GM23248 (cell line): Measurements from ENCODE around the gene ZNF212.

Source experiments
- EZH2 ChIP-seq: fragments of 200-600 bp; sonication (generic); IDR thresholded peaks from 2 replicates; pipeline ENCODE4 v1.6.1; 2018; ENCODE audit warnings: antibody characterized with exemption, mild to moderate bottlenecking; ENCODE audit not compliant: insufficient read depth, poor library complexity, severe bottlenecking
- EZH2phosphoT487 ChIP-seq: fragments of 200-600 bp; sonication (generic); IDR thresholded peaks from 2 replicates; pipeline ENCODE4 v1.6.1; 2018; ENCODE audit warnings: antibody characterized with exemption, moderate library complexity, mild to moderate bottlenecking, low read depth; ENCODE audit not compliant: insufficient read depth

DNA sequence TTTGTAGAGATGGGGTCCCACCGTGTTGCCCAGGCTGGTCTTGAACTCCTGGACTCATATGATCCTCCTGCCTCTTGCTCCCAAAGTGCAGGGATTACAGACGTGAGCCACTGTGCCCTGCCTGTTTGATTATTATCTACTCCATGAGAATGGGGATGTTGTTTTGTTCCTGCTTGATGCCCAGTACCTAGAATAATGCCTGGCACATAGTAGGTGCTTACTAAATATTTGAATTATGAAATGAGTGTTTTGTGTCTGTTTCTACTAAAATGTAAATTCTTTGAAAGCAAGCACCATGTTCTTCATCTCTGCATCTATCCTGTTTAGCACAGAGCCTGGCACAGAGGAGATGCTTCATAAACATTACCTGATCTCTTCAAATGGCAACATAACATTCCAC, 63.4 kb downstream of the ZNF212 start:
- TF ChIP-seq EZH2phosphoT487 (no peak), EZH2 (no peak)
